ENCODE results near the gene ELOB.
"Not testable (repeated sequence)": the region's sequence is repeated elsewhere in the genome, so short reads cannot be mapped to it uniquely, and the experiment has no call there.

ELOB gene

GRCh38 chr16:2724816-2725348 lies 52.2 kb downstream of the ELOB start:
- no peak for DNase-seq

GRCh38 chr16:2724088-2724676 lies 52.9 kb downstream of the ELOB start:
- no peak for DNase-seq

- not testable (repeated sequence) for DNase-seq
Observed at GRCh38 chr16:2721634-2722173, 55.4 kb downstream of the ELOB start.
